Activated CD4-positive, alpha-beta T cell treated with anti-CD3 and anti-CD28 coated beads, Interleukin-10, Interleukin-2, amounts not matched to agents 100 ng/mL and 50 ng/mL, durations not matched to agents 16 hours and 8 hours (primary cell): ENCODE measurements around the gene DNAH1.
"Not testable (repeated sequence)": the region's sequence is repeated elsewhere in the genome, so short reads cannot be mapped to it uniquely, and the experiment has no call there.

Experiments
- DNase-seq: peaks from one replicate; pipeline ENCODE4 v3.0.0-alpha.2; 2020

Gene DNAH1

GRCh38 chr3:52315977-52316764, at the start of gene DNAH1:
Gene DNAH1, plus strand, starts transcription at chr3:52316319. Its CDS starts 6,124 bp downstream, at chr3:52322443.
- DNase-seq, result no peak

- DNase-seq, result no peak
Measured at GRCh38 chr3:52268036-52268435, 48.1 kb upstream of the DNAH1 start.

GRCh38 chr3:52269776-52270175, 46.3 kb upstream of the DNAH1 start:
- DNase-seq, result no peak

GRCh38 chr3:52270252-52270754, 45.8 kb upstream of the DNAH1 start:
- no peak for DNase-seq

GRCh38 chr3:52272172-52272571, 43.9 kb upstream of the DNAH1 start:
- not testable (repeated sequence) for DNase-seq

GRCh38 chr3:52272831-52273230, 43.3 kb upstream of the DNAH1 start:
- no peak for DNase-seq

- DNase-seq, result not testable (repeated sequence)
Measured at GRCh38 chr3:52274781-52275180, 41.3 kb upstream of the DNAH1 start.

GRCh38 chr3:52277071-52277964, 38.8 kb upstream of the DNAH1 start:
- peak; percentile 86 for DNase-seq

- DNase-seq, result no peak
Measured at GRCh38 chr3:52277972-52278509, 38.1 kb upstream of the DNAH1 start.

- peak; percentile 98 for DNase-seq
Measured at GRCh38 chr3:52278510-52279069, 37.5 kb upstream of the DNAH1 start, which contains the start of gene WDR82. Gene WDR82, minus strand, starts transcription at chr3:52278649. Its CDS starts 288 bp downstream, at chr3:52278361.

GRCh38 chr3:52279596-52279995, 36.5 kb upstream of the DNAH1 start:
- no peak for DNase-seq

GRCh38 chr3:52280050-52280461, 36.1 kb upstream of the DNAH1 start:
- DNase-seq, result no peak

GRCh38 chr3:52281981-52282801, 33.9 kb upstream of the DNAH1 start:
- peak; percentile 70 for DNase-seq

- no peak for DNase-seq
Measured at GRCh38 chr3:52283306-52283705, 32.8 kb upstream of the DNAH1 start.

- DNase-seq, result not testable (repeated sequence)
Measured at GRCh38 chr3:52284051-52284450, 32.1 kb upstream of the DNAH1 start.

- no peak for DNase-seq
Measured at GRCh38 chr3:52286777-52287110, 29.4 kb upstream of the DNAH1 start.

- DNase-seq, result no peak
Measured at GRCh38 chr3:52288674-52289073, 27.4 kb upstream of the DNAH1 start.

GRCh38 chr3:52289338-52289746, 26.8 kb upstream of the DNAH1 start:
- DNase-seq, result no peak

GRCh38 chr3:52289747-52290595, 26.1 kb upstream of the DNAH1 start:
- DNase-seq, result no peak

- DNase-seq, result no peak
Measured at GRCh38 chr3:52290596-52291507, 25.3 kb upstream of the DNAH1 start.
